Epithelial cell of esophagus (primary cell): ENCODE measurements around the gene FAM168B.
"Not testable (repeated sequence)": the region's sequence is repeated elsewhere in the genome, so short reads cannot be mapped to it uniquely, and the experiment has no call there.

ENCODE experiments used
- DNase-seq: peaks from one replicate; pipeline ENCODE4 v3.0.0; 2010; ENCODE audit warnings: low read depth
- H3K4me3 ChIP-seq: 2 replicates; pipeline ENCODE4 v1.5.1; 2011; ENCODE audit warnings: mild to moderate bottlenecking, low read length, control low read depth
- TF ChIP-seq, protein P1 (sequence below): IDR thresholded peaks from 2 replicates; pipeline ENCODE4 v1.5.1; 2011; ENCODE audit warnings: low read depth, mild to moderate bottlenecking, low read length, control low read depth, inconsistent platforms; ENCODE audit not compliant: insufficient read depth; ENCODE audit errors: missing control alignments

The FAM168B gene

DNA sequence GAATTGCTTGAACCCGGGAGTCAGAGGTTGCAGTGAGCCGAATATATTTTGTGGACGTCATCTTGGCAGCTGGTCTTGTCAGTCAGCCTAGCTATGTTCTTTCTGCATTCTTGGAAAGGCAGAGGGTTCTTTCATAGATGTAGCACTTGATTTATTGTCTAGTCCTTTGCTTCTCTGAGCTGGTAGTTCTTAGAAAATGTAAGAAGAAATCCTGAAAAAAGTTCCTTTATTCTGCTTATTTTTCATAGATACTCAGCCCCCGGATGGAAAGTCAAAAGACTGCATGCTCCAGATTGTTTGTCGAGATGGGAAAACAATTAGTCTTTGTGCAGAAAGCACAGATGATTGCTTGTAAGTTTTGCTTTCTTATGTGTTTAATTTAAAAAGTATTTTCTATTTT, 33.2 kb upstream of the FAM168B start:
- no peak overlapping the region for H3K4me3 ChIP-seq
- no peak for DNase-seq
- TF ChIP-seq, protein P1, sequence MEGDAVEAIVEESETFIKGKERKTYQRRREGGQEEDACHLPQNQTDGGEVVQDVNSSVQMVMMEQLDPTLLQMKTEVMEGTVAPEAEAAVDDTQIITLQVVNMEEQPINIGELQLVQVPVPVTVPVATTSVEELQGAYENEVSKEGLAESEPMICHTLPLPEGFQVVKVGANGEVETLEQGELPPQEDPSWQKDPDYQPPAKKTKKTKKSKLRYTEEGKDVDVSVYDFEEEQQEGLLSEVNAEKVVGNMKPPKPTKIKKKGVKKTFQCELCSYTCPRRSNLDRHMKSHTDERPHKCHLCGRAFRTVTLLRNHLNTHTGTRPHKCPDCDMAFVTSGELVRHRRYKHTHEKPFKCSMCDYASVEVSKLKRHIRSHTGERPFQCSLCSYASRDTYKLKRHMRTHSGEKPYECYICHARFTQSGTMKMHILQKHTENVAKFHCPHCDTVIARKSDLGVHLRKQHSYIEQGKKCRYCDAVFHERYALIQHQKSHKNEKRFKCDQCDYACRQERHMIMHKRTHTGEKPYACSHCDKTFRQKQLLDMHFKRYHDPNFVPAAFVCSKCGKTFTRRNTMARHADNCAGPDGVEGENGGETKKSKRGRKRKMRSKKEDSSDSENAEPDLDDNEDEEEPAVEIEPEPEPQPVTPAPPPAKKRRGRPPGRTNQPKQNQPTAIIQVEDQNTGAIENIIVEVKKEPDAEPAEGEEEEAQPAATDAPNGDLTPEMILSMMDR = no peak

DNA sequence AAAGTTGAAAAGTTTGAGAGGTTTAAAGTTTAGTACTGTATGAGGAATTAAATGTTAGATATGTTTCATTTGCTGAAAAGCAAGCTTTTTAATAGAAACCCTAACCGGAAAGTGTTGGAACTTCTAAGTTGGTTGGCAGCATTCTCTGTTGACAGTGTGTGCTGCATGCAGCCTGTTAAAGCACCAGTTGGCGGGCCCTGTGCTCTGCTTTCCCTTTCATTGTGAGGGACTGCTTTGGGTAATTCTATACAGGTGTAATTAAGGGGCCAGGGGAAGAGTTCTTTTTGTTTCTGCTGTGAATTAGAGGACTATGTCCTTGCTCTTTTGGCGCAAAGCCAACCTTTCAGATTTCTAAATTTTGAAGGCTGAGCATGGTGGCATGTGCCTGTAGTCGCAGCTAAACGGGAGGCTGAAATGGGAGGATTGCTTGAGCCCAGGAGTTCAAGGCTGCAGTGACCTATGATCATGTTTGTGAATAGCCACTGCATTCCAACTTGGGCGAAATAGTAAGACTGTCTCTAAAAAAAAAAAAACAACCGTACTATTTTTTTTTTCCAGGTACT, 32.0 kb upstream of the FAM168B start:
- DNase-seq = no peak
- TF ChIP-seq, protein P1 = no peak
- H3K4me3 ChIP-seq = no peak overlapping the region

DNA sequence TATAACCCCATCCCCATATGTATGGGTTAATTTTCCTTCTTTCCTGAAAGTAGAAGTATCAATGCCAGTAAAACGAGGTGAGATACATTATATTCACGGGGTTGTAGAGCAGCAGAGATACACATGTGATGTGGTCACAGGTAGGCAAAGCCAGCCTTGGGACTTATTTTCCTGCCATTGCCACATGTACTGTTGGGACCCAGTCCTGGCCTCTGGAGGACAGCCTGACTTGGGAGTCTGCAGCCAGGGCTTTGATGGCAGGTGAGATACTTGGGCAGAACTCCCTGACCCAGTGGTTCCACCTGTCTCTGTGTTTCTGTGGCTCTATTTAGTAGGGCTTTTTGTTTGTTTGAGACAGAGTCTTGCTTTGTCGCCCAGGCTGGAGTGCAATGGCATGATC, 29.9 kb upstream of the FAM168B start:
- no peak overlapping the region for H3K4me3 ChIP-seq
- TF ChIP-seq, protein P1 = no peak
- no peak for DNase-seq

DNA sequence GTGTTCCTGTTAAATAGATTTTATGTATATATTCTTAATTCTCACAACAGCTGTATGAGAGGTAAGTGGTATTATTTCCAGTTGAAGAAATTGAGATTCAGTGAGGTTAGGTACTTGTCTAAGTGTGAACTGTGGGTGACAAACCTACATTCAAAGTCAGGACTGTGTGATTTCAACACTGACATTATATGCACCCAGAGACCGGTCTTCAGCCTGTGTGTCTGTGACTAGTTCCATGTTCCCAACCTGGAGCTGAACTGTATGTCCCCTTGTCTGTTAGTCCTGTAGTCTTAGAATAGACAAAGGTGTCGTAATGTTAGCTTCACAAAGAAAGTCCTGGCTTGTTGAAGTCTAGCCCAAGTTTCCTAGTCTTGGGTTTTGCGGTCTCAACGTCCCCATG, 29.2 kb upstream of the FAM168B start:
- no peak overlapping the region for H3K4me3 ChIP-seq
- no peak for DNase-seq
- TF ChIP-seq, protein P1 = no peak

DNA sequence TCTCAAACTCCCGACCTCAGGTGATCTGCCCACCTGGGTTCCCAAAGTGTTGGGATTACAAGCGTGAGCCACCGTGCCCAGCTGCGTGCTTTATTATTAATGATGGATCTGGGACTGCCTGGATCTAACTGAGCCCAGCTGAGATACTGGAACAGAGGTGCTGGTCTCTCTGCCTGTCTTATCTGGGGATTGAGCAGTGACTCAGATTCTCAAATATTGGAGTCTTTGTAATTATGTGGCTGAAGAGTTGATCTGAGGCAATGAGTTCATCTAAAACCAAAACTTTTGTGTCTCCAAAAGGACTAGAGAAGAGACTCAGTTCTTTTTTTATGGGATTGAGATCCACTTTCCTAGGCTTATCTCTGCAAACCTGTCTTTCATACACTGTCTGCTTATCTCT, 28.2 kb upstream of the FAM168B start:
- DNase-seq = no peak
- H3K4me3 ChIP-seq = no peak overlapping the region
- TF ChIP-seq, protein P1 = no peak

DNA sequence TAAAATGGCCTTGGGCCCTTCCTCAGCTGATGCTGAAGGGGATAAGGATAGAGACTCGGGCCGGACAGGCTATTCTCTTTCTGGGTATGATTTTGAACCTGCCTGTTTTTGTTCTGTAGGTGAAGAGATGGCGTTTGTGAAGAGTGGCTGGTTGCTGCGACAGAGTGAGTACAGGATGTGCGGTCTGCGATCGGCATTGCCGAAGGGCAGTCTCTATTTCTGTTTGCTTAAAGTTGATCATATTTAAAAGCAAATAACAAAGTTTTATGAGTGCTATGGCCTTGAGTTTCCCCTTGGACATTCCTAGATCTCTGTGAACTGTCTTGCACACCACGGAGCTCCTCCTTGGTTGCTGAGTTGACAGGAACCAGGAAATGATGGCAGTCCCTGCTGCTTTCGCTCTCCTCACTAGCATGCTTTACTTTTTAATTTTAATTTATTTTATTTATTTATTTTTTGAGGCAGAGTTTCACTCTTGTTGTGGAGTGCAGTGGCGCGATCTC, 27.6 kb upstream of the FAM168B start:
- no peak for DNase-seq
- no peak overlapping the region for H3K4me3 ChIP-seq
- TF ChIP-seq, protein P1 = no peak

DNA sequence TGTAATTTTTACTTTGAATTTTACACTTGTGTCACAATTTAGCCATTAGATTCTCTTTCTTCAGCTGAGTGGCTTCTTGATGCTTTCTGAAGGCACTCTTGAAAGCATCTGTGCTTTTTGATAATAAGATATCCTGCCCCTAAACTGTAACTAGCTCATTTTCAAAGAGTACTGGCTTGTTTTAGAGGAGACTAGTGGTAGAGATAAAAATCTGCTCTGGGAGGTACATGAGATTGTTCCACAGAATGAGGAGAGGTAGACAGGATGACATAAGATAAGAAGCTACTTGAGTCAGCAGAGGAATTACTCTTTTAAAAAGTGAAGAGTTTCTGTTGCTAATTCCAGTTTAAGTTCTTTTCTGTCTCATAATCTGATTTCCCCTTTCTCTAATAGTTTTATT, 22.5 kb upstream of the FAM168B start:
- no peak overlapping the region for H3K4me3 ChIP-seq
- no peak for DNase-seq
- TF ChIP-seq, protein P1 = no peak

DNA sequence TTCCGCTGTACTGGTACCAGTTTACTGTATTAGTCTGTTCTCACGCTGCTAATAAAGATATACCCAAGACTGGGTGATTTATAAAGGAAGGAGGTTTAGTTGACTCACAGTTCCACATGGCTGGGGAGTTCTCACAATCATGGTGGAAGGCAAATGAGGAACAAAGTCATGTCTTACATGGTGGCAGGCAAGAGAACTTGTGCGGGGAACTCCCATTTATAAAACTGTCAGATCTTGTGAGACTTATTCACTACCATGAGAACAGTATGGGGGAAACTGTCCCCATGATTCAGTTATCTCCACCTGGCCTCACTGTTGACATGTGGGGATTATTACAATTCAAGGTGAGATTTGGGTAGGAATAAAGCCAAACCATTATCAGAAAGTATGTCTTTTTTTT, 21.7 kb upstream of the FAM168B start:
- not testable (repeated sequence) for DNase-seq, H3K4me3 ChIP-seq
